Measurements from ENCODE around the gene FBXL17. TPM values are rescaled to one million over a fixed set of nuclear protein-coding genes. Genes with fewer than 3 reads are reported as not detected.

The FBXL17 gene
- total RNA-seq, 1 donor from 2014 or later: 49.4 TPM

- intact Hi-C loops (cut with micrococcal nuclease): no loop called here
- DNase-seq: no peak
Observed at GRCh38 chr5:107955321-107955720, 426.6 kb downstream of the FBXL17 start.

GRCh38 chr5:107954254-107954653 lies 427.6 kb downstream of the FBXL17 start:
- Histone ChIP-seq H3K4me1 (peaks cover 8% of the 10 kb centered on the region), H3K9me3 (replicated peaks) (no peaks in the 10 kb centered on the region), H3K36me3 (no peaks in the 10 kb centered on the region), H3K27me3 (ENCODE audit: low read depth) (no peaks in the 10 kb centered on the region), H3K27ac (replicated peaks) (no peak overlapping the region), H3K4me3 (no peak overlapping the region)
- no peak for TF ChIP-seq CTCF (IDR thresholded peaks at IDR 0.05; ENCODE audit: borderline replicate concordance)
- intact Hi-C loops (cut with micrococcal nuclease): no loop called here
- DNase-seq: no peak

More at GRCh38 chr5:107955321-107955720, 426.6 kb downstream of the FBXL17 start:
- no peak for TF ChIP-seq CTCF (IDR thresholded peaks at IDR 0.05; ENCODE audit: borderline replicate concordance)
- Histone ChIP-seq H3K27me3 (ENCODE audit: low read depth) (no peaks in the 10 kb centered on the region), H3K36me3 (no peaks in the 10 kb centered on the region), H3K27ac (replicated peaks) (no peak overlapping the region), H3K4me1 (peaks cover 8% of the 10 kb centered on the region), H3K9me3 (replicated peaks) (no peaks in the 10 kb centered on the region), H3K4me3 (no peak overlapping the region)

- no peak for DNase-seq
- no peaks in the 10 kb centered on the region for H3K27me3 ChIP-seq (ENCODE audit: low read depth)
- peaks cover 16% of the 10 kb centered on the region for H3K4me1 ChIP-seq
- intact Hi-C loops (cut with micrococcal nuclease): no loop called here
- TF ChIP-seq CTCF (IDR thresholded peaks at IDR 0.05; ENCODE audit: borderline replicate concordance): no peak
- H3K9me3 ChIP-seq (replicated peaks): no peaks in the 10 kb centered on the region
- no peak overlapping the region for H3K4me3 ChIP-seq
- H3K27ac ChIP-seq (replicated peaks): no peak overlapping the region
- H3K36me3 ChIP-seq: no peaks in the 10 kb centered on the region
Observed at GRCh38 chr5:107952450-107952849, 429.4 kb downstream of the FBXL17 start.

GRCh38 chr5:107951309-107951708 lies 430.6 kb downstream of the FBXL17 start:
- TF ChIP-seq CTCF (IDR thresholded peaks at IDR 0.05; ENCODE audit: borderline replicate concordance): no peak
- Histone ChIP-seq H3K4me1 (peaks cover 16% of the 10 kb centered on the region), H3K27ac (replicated peaks) (no peak overlapping the region), H3K4me3 (no peak overlapping the region), H3K27me3 (ENCODE audit: low read depth) (no peaks in the 10 kb centered on the region), H3K9me3 (replicated peaks) (no peaks in the 10 kb centered on the region), H3K36me3 (no peaks in the 10 kb centered on the region)
- DNase-seq: no peak
- intact Hi-C loops (cut with micrococcal nuclease): no loop called here

- no peak overlapping the region for H3K4me3 ChIP-seq
- no peak for DNase-seq
- H3K27ac ChIP-seq (replicated peaks): no peak overlapping the region
- intact Hi-C loops (cut with micrococcal nuclease): no loop called here
- H3K9me3 ChIP-seq (replicated peaks): no peaks in the 10 kb centered on the region
- no peaks in the 10 kb centered on the region for H3K27me3 ChIP-seq (ENCODE audit: low read depth)
- no peaks in the 10 kb centered on the region for H3K36me3 ChIP-seq
- H3K4me1 ChIP-seq: peaks cover 16% of the 10 kb centered on the region
- no peak for TF ChIP-seq CTCF (IDR thresholded peaks at IDR 0.05; ENCODE audit: borderline replicate concordance)
Observed at GRCh38 chr5:107950776-107951175, 431.1 kb downstream of the FBXL17 start.

Measured in left ventricle myocardium inferior (tissue), 1 donor.